ENCODE measurements around the gene FUZ.
A peak's percentile ranks its signal among the peaks of the same experiment; 100 is the strongest.

The FUZ gene

DNA sequence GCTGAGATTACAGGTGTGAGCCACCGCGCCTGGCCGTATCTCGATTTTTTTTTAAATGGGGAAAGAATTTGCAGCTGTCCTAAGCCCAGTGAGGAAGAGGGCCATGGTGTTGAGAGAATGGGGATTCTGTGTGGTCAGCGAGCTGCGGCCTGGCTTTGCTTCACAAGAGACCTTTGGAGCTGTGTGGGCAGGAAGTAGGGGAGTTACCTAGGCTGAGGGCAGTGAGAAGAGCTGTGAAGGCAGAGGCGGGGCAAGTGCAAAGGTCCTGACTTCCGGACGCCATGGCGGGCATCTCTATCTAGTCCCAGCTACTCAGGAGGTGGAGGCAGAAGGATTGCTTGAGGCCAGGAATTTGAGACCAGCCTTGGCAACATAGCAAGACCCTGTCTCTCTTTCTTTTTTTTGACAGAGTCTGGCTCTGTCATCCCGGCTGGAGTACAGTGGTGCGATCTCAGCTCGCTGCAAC lies 41.4 kb downstream of the FUZ start:
- Histone ChIP-seq H3K4me3 (ENCODE audit: low read depth, low read length) (no peak overlapping the region), H3K27ac (ENCODE audit: extremely low read depth, low read depth, low read length) (0 out of 2 replicates have a peak overlapping the region, but pooled peaks have one; percentile 24), H3K9me3 (ENCODE audit: control insufficient read depth, insufficient read depth, low read depth, low read length) (no peaks in the 10 kb centered on the region), H3K36me3 (ENCODE audit: control insufficient read depth in 2 of 2, insufficient read depth in 1 of 2, low read length in 2 of 2) (peaks cover 5 to 11% of the 10 kb centered on the region in 2 experiments; a peak in 2 of 3 replicates), H3K4me1 (ENCODE audit: control insufficient read depth, insufficient read depth, low read length) (peaks cover 12% of the 10 kb centered on the region)
- TF ChIP-seq ZNF335 (tag by site-specific recombination; conservative IDR thresholded peaks at IDR 0.05), result no peak
- no peak for TF ChIP-seq OSR2 (tag by site-specific recombination; IDR thresholded peaks at IDR 0.05)
- TF ChIP-seq SCRT2 (tag by site-specific recombination; IDR thresholded peaks at IDR 0.05), result no peak
- TF ChIP-seq ZNF837 (tag by site-specific recombination; IDR thresholded peaks at IDR 0.05), result no peak
- no peak for TF ChIP-seq ZNF785 (tag by site-specific recombination; IDR thresholded peaks at IDR 0.05)
- TF ChIP-seq ZBTB21 (tag by site-specific recombination; IDR thresholded peaks at IDR 0.05), result no peak
- POLR2A ChIA-PET, result interaction anchor here (1.0 kb wide), 1 partner anchor 42 kb away, joined by 6 read pairs; the partner anchor contains the start of gene FUZ
- CTCF ChIA-PET, result interaction anchor here (1.1 to 1.5 kb wide), 2 partner anchors 9 to 91 kb away, joined by 3 to 5 read pairs; no protein-coding TSS in a partner anchor

DNA sequence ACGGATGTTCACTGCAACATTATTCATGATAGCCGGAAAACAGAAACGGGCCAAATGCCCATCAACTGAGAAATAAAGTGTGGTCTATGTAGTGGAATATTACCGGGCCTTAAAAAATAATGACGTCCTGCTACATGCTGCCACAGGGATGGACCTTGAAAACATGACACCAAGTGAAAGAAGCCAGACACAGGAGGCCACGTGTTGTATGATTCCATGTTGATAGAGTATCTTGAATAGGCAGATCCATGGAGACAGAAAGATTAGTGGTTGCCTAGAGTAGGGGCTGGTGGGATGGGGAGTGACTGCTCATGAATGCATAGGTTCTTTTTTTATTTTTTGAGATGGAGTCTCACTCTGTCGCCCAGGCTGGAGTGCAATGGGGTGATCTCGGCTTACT lies 42.6 kb downstream of the FUZ start:
- ChIA-PET POLR2A (interaction anchor here (0.6 kb wide), 1 partner anchor 33 kb away, joined by 7 read pairs; no protein-coding TSS in a partner anchor), CTCF (interaction anchor here (0.6 to 1.2 kb wide), 3 partner anchors 34 to 1669 kb away, joined by 3 read pairs; no protein-coding TSS in a partner anchor)
- Histone ChIP-seq H3K9me3 (ENCODE audit: control insufficient read depth, insufficient read depth, low read depth, low read length) (no peaks in the 10 kb centered on the region), H3K4me1 (ENCODE audit: control insufficient read depth, insufficient read depth, low read length) (peaks cover 18% of the 10 kb centered on the region), H3K4me3 (ENCODE audit: low read depth, low read length) (no peak overlapping the region), H3K27ac (ENCODE audit: extremely low read depth, low read depth, low read length) (no peak overlapping the region), H3K36me3 (ENCODE audit: control insufficient read depth in 2 of 2, insufficient read depth in 1 of 2, low read length in 2 of 2) (peaks cover 4 to 7% of the 10 kb centered on the region in 2 experiments; a peak in 2 of 3 replicates)
- no peak for TF ChIP-seq ZNF629 (tag by site-specific recombination; IDR thresholded peaks at IDR 0.05)
- TF ChIP-seq ZNF621 (tag by site-specific recombination; IDR thresholded peaks at IDR 0.05), result no peak
- TF ChIP-seq ZNF155 (tag by site-specific recombination; IDR thresholded peaks at IDR 0.05), result no peak
- no peak for TF ChIP-seq ZNF132 (tag by site-specific recombination; IDR thresholded peaks at IDR 0.05; ENCODE audit: borderline replicate concordance)
- TF ChIP-seq, protein P1, sequence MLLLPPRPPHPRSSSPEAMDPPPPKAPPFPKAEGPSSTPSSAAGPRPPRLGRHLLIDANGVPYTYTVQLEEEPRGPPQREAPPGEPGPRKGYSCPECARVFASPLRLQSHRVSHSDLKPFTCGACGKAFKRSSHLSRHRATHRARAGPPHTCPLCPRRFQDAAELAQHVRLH (tag by site-specific recombination; IDR thresholded peaks at IDR 0.05), result no peak
- TF ChIP-seq, protein P2, sequence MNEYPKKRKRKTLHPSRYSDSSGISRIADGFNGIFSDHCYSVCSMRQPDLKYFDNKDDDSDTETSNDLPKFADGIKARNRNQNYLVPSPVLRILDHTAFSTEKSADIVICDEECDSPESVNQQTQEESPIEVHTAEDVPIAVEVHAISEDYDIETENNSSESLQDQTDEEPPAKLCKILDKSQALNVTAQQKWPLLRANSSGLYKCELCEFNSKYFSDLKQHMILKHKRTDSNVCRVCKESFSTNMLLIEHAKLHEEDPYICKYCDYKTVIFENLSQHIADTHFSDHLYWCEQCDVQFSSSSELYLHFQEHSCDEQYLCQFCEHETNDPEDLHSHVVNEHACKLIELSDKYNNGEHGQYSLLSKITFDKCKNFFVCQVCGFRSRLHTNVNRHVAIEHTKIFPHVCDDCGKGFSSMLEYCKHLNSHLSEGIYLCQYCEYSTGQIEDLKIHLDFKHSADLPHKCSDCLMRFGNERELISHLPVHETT (tag by site-specific recombination; IDR thresholded peaks at IDR 0.05), result no peak
- TF ChIP-seq, protein P3, sequence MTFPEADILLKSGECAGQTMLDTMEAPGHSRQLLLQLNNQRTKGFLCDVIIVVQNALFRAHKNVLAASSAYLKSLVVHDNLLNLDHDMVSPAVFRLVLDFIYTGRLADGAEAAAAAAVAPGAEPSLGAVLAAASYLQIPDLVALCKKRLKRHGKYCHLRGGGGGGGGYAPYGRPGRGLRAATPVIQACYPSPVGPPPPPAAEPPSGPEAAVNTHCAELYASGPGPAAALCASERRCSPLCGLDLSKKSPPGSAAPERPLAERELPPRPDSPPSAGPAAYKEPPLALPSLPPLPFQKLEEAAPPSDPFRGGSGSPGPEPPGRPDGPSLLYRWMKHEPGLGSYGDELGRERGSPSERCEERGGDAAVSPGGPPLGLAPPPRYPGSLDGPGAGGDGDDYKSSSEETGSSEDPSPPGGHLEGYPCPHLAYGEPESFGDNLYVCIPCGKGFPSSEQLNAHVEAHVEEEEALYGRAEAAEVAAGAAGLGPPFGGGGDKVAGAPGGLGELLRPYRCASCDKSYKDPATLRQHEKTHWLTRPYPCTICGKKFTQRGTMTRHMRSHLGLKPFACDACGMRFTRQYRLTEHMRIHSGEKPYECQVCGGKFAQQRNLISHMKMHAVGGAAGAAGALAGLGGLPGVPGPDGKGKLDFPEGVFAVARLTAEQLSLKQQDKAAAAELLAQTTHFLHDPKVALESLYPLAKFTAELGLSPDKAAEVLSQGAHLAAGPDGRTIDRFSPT (tag by site-specific recombination; IDR thresholded peaks at IDR 0.05), result no peak
- no peak for TF ChIP-seq ZNF292 (tag by site-specific recombination; IDR thresholded peaks at IDR 0.05; ENCODE audit: borderline replicate concordance, low read depth)
- TF ChIP-seq ZNF777 (tag by site-specific recombination; IDR thresholded peaks at IDR 0.05; ENCODE audit: borderline replicate concordance), result no peak
- no peak for TF ChIP-seq ZNF837 (tag by site-specific recombination; IDR thresholded peaks at IDR 0.05)
- TF ChIP-seq, protein P4, sequence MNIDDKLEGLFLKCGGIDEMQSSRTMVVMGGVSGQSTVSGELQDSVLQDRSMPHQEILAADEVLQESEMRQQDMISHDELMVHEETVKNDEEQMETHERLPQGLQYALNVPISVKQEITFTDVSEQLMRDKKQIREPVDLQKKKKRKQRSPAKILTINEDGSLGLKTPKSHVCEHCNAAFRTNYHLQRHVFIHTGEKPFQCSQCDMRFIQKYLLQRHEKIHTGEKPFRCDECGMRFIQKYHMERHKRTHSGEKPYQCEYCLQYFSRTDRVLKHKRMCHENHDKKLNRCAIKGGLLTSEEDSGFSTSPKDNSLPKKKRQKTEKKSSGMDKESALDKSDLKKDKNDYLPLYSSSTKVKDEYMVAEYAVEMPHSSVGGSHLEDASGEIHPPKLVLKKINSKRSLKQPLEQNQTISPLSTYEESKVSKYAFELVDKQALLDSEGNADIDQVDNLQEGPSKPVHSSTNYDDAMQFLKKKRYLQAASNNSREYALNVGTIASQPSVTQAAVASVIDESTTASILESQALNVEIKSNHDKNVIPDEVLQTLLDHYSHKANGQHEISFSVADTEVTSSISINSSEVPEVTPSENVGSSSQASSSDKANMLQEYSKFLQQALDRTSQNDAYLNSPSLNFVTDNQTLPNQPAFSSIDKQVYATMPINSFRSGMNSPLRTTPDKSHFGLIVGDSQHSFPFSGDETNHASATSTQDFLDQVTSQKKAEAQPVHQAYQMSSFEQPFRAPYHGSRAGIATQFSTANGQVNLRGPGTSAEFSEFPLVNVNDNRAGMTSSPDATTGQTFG (tag by site-specific recombination; IDR thresholded peaks at IDR 0.05; ENCODE audit: borderline replicate concordance), result no peak
- no peak for TF ChIP-seq HOXC10 (CRISPR knock-in tag; IDR thresholded peaks at IDR 0.05)

Measured in HEK293 (cell line).